ENCODE data around the gene GRM4.

The GRM4 gene

GRCh38 chr6:34066218-34066571 is 79.7 kb downstream of the GRM4 start:
- TF ChIP-seq CTCF (IDR thresholded peaks at IDR 0.05; ENCODE audit: low read depth, low read length), result no peak
- H3K4me3 ChIP-seq (replicated peaks in 1 of 2; ENCODE audit: low read depth in 2 of 2, low read length in 2 of 2), result no peak overlapping the region
- no peak for DNase-seq (ENCODE audit: low read depth in 2 of 2)

- no peak for TF ChIP-seq CTCF (IDR thresholded peaks at IDR 0.05; ENCODE audit: low read depth, low read length)
- no peak overlapping the region for H3K4me3 ChIP-seq (replicated peaks in 1 of 2; ENCODE audit: low read depth in 2 of 2, low read length in 2 of 2)
- peak in 1 of 2 donors; percentile 7 for DNase-seq (ENCODE audit: low read depth in 2 of 2)
Measured at GRCh38 chr6:34065466-34066217, 80.2 kb downstream of the GRM4 start.

- no peak for TF ChIP-seq CTCF (IDR thresholded peaks at IDR 0.05; ENCODE audit: low read depth, low read length)
- no peak overlapping the region for H3K4me3 ChIP-seq (replicated peaks in 1 of 2; ENCODE audit: low read depth in 2 of 2, low read length in 2 of 2)
- DNase-seq (ENCODE audit: low read depth in 2 of 2), result no peak
Measured at GRCh38 chr6:34064675-34065074, 81.2 kb downstream of the GRM4 start.

- no peak for TF ChIP-seq CTCF (IDR thresholded peaks at IDR 0.05; ENCODE audit: low read depth, low read length)
- peak in 1 of 2 donors; percentile 5 for DNase-seq (ENCODE audit: low read depth in 2 of 2)
- H3K4me3 ChIP-seq (replicated peaks in 1 of 2; ENCODE audit: low read depth in 2 of 2, low read length in 2 of 2), result no peak overlapping the region
Measured at GRCh38 chr6:34063651-34064050, 82.2 kb downstream of the GRM4 start.

- TF ChIP-seq CTCF (IDR thresholded peaks at IDR 0.05; ENCODE audit: low read depth, low read length), result peak; percentile 23
- no peak for DNase-seq (ENCODE audit: low read depth in 2 of 2)
- no peak overlapping the region for H3K4me3 ChIP-seq (replicated peaks in 1 of 2; ENCODE audit: low read depth in 2 of 2, low read length in 2 of 2)
Measured at GRCh38 chr6:34062815-34063214, 83.1 kb downstream of the GRM4 start.

GRCh38 chr6:34062156-34062555 is 83.7 kb downstream of the GRM4 start:
- no peak for TF ChIP-seq CTCF (IDR thresholded peaks at IDR 0.05; ENCODE audit: low read depth, low read length)
- DNase-seq (ENCODE audit: low read depth in 2 of 2), result no peak
- H3K4me3 ChIP-seq (replicated peaks in 1 of 2; ENCODE audit: low read depth in 2 of 2, low read length in 2 of 2), result no peak overlapping the region

GRCh38 chr6:34061348-34061747 is 84.5 kb downstream of the GRM4 start:
- TF ChIP-seq CTCF (IDR thresholded peaks at IDR 0.05; ENCODE audit: low read depth, low read length), result no peak
- DNase-seq (ENCODE audit: low read depth in 2 of 2), result no peak

More at GRCh38 chr6:34061348-34061747, 84.5 kb downstream of the GRM4 start:
- no peak overlapping the region for H3K4me3 ChIP-seq (replicated peaks in 1 of 2; ENCODE audit: low read depth in 2 of 2, low read length in 2 of 2)

Data from cardiac fibroblast (primary cell).